Measurements from ENCODE around the gene PHF13.

GRCh38 chr1:6582370-6582769, 31.2 kb upstream of the PHF13 start:
- TF ChIP-seq, protein P1, sequence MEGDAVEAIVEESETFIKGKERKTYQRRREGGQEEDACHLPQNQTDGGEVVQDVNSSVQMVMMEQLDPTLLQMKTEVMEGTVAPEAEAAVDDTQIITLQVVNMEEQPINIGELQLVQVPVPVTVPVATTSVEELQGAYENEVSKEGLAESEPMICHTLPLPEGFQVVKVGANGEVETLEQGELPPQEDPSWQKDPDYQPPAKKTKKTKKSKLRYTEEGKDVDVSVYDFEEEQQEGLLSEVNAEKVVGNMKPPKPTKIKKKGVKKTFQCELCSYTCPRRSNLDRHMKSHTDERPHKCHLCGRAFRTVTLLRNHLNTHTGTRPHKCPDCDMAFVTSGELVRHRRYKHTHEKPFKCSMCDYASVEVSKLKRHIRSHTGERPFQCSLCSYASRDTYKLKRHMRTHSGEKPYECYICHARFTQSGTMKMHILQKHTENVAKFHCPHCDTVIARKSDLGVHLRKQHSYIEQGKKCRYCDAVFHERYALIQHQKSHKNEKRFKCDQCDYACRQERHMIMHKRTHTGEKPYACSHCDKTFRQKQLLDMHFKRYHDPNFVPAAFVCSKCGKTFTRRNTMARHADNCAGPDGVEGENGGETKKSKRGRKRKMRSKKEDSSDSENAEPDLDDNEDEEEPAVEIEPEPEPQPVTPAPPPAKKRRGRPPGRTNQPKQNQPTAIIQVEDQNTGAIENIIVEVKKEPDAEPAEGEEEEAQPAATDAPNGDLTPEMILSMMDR (conservative IDR thresholded peaks at IDR 0.05): no peak
- no peak for TF ChIP-seq EZH2 (IDR thresholded peaks at IDR 0.05; ENCODE audit: low read depth)
